NCI-H1694 (cell line): ENCODE results near the gene DLL4.

ENCODE experiments used
- DNase-seq: peaks from one replicate; lab custom pipeline; 2025; lab: John Stamatoyannopoulos, UW

The DLL4 gene

DNA sequence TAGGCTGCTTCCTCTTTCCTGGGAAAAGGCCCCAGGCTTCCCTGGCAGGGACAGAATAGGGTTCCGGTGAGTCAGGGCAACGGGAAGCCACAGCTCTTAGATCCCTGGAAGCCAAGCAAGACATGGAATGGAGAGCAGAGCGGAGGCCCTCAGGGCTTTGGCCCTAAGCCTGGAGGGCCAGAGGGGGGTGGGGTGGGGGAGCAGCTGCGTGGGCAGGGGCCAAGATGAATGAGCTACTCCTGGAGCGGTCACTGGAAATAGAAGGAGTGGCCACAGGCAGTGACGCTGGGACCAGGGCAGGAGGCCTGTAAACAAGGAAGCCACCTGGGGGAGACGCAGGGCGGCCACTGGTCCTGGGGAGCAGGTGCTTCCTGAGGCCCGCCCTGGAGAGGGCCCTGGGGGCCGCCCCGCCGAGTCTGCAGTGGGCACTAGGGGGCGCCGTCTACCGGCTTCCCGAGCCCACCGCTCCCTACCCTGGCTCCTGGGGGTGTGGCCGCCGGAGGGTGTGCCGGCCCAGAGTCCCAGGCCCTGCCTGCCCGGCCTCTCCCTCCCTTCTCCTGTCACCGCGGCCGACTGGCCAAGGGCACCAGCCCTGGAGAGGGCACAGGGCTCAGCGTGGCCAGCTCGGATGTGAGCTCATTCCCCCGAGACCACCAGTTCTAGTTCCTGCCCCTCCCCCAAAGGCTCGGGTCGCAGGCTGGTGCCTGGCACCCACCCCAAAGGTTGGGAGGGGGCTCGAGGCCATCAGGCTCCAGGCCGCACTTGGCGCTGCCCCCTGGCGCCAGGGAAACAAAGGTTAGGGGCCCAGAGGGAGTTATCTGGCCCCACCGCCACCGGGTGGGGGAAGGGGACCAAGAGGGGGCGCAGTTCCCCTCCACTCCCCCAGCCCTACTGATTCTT, 22.8 kb upstream of the DLL4 start:
- DNase-seq: peak; percentile 71

- DNase-seq: peak; percentile 16
These were observed 21.9 kb upstream of the DLL4 start for GRCh38 chr15:40906991-40907802.

- DNase-seq: no peak
These were observed 21.0 kb upstream of the DLL4 start for GRCh38 chr15:40908095-40908494.

DNA sequence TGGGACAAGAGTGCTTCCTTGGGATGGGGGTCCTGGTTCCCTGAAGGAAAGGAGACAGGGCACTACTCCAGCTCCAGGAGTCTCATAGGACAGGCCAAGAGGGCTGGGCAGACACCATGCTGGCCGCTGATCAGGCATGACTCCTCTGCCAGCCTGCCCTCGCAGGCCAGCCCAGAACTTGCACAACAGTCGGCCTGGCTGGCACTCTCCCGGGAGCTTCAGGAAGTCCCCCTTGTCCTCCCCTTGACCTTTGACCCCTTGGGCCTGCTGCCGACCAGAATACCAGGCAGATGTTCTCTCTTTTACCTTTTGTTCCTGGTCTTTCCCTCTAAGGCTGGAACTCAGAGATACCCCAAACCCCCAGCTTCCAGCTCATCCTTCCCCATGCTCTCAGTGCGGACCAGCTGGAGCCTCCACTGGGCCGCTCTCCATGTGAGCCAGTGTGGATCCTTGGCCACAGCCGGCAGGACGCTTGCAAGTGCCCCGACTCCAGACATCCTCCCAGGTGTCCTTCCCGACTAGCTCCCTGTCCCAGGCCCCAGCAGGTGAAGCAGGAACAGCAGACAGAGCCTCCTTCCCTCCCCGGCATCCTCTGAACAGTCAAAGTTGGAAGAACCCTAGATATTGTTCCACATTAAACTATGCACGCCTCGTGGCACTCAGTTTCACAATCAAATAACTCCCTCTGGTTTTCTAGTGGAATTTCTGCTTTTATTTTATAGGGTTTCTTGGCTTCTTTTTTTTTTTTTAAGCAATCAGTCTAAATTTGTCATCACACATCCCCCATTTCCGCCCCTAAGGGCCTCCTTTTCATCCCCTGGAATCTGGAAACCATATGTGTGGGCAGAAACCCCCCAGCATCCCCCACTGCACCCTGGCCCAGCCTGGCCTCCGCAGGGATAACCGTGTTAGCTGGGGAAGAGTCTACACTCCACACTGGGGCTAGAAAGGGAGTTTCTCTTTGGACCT, 19.2 kb upstream of the DLL4 start:
- DNase-seq: no peak

DNA sequence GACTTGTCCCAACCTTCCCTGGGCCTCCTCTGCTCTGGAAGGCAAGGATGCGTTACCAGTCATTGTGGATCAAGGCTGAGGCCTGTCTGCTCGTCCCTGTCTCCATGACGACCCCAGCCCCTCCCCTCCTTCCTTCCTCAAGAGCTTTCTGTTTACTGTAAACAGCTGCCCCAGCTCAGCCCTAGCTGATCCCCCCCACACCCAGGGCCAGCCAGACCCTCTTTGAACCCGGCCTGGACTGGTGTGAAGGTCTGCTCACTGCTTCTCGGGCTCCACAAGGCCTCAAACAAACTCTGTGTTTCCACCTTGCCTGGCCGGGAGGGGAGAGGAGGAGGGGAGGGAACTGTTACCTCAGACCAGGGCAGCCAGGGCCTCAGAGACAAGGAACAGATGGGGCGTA, 18.0 kb upstream of the DLL4 start:
- no peak for DNase-seq

- DNase-seq: no peak
These were observed 17.4 kb upstream of the DLL4 start for GRCh38 chr15:40911693-40912092.

GRCh38 chr15:40912478-40912877, 16.7 kb upstream of the DLL4 start:
- no peak for DNase-seq

- DNase-seq: no peak
These were observed 15.1 kb upstream of the DLL4 start for GRCh38 chr15:40914013-40914412.

DNA sequence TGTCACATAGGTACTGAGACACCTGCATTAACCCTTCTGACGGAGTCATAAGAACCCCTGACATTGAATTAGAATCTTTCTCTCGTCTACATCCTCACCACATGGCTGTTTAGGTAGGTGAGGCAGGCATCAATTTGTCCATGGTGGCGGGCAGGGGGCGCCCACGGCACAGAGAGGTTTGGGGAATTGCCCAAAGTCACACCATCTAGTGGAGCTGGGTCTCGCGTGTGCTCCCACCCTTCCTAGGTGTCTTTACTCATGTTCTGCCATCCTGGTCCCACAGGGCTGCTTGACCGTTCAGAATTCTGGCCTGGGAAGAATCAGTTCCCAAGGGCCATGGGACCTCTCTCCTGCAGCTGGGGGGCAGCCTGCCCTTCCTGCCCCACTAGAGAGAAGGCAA, 14.7 kb upstream of the DLL4 start:
- DNase-seq: no peak

GRCh38 chr15:40915116-40915661, 14.0 kb upstream of the DLL4 start:
- no peak for DNase-seq

- DNase-seq: no peak
These were observed 13.5 kb upstream of the DLL4 start for GRCh38 chr15:40915679-40916078.

GRCh38 chr15:40917585-40917984, 11.6 kb upstream of the DLL4 start:
- no peak for DNase-seq

DNA sequence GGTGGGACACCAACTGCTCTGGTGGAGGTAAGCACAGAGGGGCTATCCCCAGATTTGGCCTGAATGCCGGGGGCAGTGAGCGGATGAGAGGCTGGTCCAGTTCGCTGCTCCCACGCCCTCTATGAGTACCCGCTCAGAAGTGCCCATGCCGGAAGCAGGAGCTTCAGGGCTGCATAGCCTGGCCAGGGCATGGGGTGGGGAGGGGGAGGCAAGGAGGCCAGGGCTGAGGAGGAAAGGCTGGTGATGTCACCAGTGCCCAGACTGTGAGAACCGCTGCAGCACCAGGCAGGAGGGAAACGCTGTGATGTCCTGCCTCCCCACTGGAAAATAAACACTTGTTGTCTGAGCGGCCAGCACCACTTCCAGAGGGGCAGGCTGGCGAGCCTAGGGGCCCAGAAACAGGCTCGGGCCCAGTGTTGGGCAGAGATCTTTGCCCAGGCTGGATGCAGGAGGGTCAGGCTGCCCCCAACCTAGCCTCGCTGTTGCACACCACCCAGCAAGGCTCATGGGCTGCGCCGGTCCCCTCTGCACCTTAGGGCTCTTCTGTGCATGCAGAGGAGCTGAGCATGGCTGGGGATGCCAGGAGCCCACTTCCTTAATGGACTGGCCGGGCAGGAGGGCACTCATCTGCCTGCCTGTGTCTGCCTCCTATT, 10.9 kb upstream of the DLL4 start:
- no peak for DNase-seq

GRCh38 chr15:40918799-40919392, 10.2 kb upstream of the DLL4 start:
- DNase-seq: no peak

DNA sequence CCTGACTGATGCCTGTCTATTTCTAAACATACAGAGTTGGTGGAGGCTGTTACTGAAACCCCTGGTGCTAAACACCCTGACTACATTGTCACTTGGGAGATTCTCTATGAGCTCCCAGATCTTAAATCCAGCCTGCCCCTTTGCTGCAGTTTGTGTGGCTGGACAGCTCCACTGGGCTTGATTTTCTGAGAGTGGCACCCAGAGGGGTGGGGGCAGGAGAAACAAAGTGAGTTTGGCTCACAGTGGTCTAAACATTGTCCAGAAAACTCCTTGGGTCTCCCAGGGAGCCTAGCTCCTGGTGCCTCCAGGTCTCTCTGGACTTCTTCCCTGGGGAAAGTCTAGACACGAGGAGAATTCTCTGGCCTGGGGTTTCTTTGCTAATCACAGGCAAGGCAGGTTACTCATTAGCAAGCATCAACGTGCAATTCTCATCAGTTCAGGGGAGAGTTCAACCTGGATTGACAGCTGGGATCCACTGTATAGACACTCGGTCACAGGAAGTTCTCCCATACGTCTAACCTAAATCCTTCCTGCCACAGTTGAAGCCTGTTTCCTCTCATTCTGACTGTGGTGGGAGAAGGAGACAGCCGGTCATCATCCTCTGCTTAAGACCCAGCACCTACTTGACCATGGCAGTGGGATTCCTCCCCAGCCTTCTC, 7.1 kb upstream of the DLL4 start:
- no peak for DNase-seq

DNA sequence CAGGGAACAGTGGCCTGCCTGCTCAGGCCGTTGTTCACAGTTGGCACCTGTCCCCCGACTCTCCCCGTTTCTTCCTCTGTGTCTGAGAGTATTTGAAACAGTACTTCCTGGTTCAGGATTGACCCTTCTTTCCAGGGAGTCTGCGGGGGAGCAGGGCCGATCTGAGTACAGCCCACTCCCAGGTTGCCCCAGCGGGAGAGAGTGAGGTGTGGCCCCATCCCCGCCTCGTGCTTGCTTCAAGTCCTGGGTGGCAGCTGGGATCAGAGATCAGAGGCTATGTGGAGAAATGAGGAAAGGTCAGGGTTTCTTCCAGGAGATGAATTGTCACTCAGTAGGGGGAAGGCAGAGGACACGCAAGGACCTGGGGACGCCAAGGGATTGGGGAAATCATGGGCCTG, 6.5 kb upstream of the DLL4 start:
- DNase-seq: no peak

DNA sequence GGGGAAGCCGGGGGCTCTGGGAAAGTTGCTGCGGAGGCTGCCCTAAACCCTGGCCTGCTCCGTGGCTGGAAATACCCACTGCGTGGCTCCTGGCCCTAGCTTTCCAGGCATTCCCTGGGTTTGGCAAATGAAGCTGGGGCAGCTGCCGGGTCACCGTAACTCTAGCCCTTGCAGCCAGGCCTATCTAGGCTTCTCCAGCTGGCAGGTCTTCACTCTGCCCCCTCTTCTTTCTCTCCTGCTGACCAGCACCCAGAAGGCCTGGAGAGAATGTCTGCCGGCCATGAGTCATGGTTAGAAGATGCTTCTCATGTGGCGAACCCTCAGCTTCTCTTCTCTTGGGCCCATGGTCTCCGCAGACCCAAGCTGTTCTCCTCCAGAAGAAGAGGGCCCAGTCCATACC, 5.6 kb upstream of the DLL4 start:
- DNase-seq: no peak

- DNase-seq: no peak
These were observed 3.7 kb upstream of the DLL4 start for GRCh38 chr15:40925495-40925862.

- DNase-seq: no peak
These were observed 3.1 kb upstream of the DLL4 start for GRCh38 chr15:40925863-40926658.
